HUES64 (cell line): ENCODE results near the gene ZNF142.

Experiments used
- H3K27ac ChIP-seq: 2 replicates; pipeline ENCODE4 v1.7.0; 2013; ENCODE audit warnings: low read depth, low read length, inconsistent platforms
- H3K27me3 ChIP-seq: 2 replicates; pipeline ENCODE4 v1.6.1; 2013; ENCODE audit warnings: mild to moderate bottlenecking, low read length; ENCODE audit not compliant: insufficient read depth
- H3K36me3 ChIP-seq: 2 replicates; pipeline ENCODE4 v1.6.1; 2013; ENCODE audit warnings: mild to moderate bottlenecking, low read length; ENCODE audit not compliant: insufficient read depth
- H3K4me1 ChIP-seq: 2 replicates; pipeline ENCODE4 v1.6.1; 2013; ENCODE audit warnings: mild to moderate bottlenecking, low read length, moderate library complexity; ENCODE audit not compliant: insufficient read depth
- H3K4me3 ChIP-seq: 2 replicates; pipeline ENCODE4 v1.5.1; 2013; ENCODE audit warnings: mild to moderate bottlenecking, low read length, moderate library complexity
- H3K9ac ChIP-seq: 2 replicates; pipeline ENCODE4 v1.6.1; 2013; ENCODE audit warnings: mild to moderate bottlenecking, low read depth, low read length
- H3K9me3 ChIP-seq: 2 replicates; pipeline ENCODE4 v1.6.1; 2013; ENCODE audit warnings: low read depth, low read length; ENCODE audit not compliant: insufficient read depth
- WGBS: fragments of 150-250, 120-280 bp; methylation state at CpG from one replicate; pipeline ENCODE4 v1.1.7; 2013; ENCODE audit warnings: missing lambda C conversion rate; 5-methylcytosine and 5-hydroxymethylcytosine counted together

The ZNF142 gene

DNA sequence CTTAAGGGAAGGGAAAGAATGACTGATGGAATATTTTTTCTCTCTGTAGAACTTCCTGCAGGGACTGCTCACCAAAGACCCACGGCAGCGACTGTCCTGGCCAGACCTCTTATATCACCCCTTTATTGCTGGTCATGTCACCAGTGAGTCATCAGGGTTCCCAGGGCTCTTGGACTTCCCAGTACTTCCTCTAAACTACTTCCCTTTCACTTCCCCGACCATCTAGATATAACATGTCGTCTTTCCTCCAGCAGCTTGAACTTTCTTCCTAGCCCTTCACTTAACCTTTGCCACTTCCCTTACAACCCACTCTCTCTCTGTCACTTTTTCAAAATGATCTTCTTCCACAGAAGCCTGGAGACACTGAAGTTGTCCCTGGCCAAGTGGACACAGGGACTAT lies 19.7 kb upstream of the ZNF142 start:
- no peak overlapping the region for H3K4me3 ChIP-seq
- peaks cover 66% of the 10 kb centered on the region for H3K36me3 ChIP-seq
- WGBS = 90% methylated on average over 4 of the region's 4 CpGs
- H3K4me1 ChIP-seq = no peaks in the 10 kb centered on the region
- no peak overlapping the region for H3K27ac ChIP-seq
- no peaks in the 10 kb centered on the region for H3K9me3 ChIP-seq
- no peak overlapping the region for H3K9ac ChIP-seq
- H3K27me3 ChIP-seq = no peaks in the 10 kb centered on the region

DNA sequence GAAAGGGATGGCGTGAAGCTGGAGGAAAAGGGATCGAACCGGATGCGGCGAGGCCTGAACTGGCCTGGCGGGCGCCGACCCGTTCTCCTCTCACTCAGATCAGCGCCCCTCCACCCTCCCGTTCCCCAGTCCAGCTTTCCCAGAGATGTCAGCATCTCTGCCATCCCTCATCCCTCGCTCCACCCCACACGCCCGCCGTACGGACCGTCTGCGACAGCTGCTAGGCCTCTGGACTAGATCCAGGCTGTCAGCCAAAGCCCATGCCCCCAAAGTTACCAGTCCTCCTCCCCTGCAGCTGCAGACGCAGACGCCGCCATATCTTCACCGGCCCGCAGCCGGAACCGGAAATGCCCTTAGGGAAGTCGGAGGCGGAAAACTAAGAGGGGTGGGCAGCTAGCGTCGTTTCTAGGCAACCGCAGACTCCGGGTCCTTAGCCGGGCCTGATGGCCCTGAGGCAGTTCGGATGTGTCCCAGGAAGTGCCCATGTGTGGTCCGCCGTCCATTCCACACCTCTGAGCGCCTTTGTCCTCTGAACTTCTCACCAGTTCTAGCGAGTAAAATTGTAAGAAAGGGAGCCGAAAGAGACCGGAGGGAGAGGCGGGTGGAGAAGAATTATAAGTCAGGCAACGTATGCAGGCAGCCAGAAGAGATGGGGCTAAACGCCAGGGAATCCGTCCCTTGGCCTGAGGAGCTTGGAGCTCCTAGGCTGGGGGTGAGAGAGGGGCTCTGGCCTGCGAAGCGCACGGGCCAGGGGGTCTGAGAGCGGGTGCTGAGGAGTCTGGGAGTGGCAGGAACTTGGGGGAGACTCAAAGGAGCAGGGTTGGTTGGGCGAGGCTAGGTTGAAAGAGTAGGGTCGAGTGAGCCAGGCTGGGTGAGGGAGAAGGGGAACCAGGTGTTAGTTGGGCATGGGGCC lies 12.5 kb upstream of the ZNF142 start, which contains the start of the genes RNF25 and STK36:
RNF25 (minus strand) TSS at position 349 of the 913 bp plus-strand sequence; CDS start at position 317, 32 bp downstream.
STK36 (plus strand) TSS at position 433 of the 913 bp plus-strand sequence. CDS start 744 bp downstream, outside the sequence.
- peaks cover 38% of the 10 kb centered on the region for H3K36me3 ChIP-seq
- H3K27ac ChIP-seq = peak within 1 kb of the TSS; percentile 76
- H3K27me3 ChIP-seq = no peaks in the 10 kb centered on the region
- H3K4me1 ChIP-seq = peaks cover 5% of the 10 kb centered on the region; the same call in 1 of the 2 replicates
- no peaks in the 10 kb centered on the region for H3K9me3 ChIP-seq
- H3K9ac ChIP-seq = peak within 1 kb of the TSS; percentile 90
- under 1% methylated on average over 49 of the region's 49 CpGs for WGBS
- peak within 1 kb of the TSS; percentile 87 for H3K4me3 ChIP-seq

DNA sequence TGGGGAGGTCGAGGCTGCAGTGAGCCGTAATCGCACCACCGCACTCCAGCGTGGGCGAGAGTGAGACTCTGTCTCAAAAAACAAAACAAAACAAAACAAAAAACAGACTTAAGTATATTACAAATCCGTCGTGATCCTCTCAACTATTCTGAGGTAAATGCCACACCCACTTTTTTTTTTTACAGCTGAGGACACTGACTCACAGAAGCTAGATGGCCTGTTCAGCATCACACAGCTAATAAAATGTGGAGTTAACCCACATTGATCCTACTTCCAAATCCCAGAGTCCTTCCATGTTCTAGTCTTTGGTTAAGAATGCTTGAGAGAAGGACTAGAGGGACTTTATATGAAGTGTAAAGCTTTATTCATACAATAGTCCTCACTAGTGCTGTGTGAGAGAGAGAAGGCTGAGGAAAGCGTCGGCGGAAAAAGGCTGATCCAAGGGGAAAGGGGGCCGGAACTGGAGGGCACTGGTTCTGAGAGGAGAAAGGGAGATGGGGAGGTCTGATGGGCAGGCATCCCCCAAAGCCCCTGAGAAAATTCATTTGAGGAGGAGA lies 11.8 kb upstream of the ZNF142 start:
- Histone ChIP-seq H3K36me3 (peaks cover 42% of the 10 kb centered on the region), H3K27me3 (no peaks in the 10 kb centered on the region), H3K27ac (no peak overlapping the region), H3K4me1 (peaks cover 5% of the 10 kb centered on the region; the same call in 1 of the 2 replicates), H3K9ac (peak overlapping the region; percentile 69), H3K4me3 (peak overlapping the region; percentile 87), H3K9me3 (no peaks in the 10 kb centered on the region)
- WGBS = 46% methylated on average over 12 of the region's 12 CpGs

DNA sequence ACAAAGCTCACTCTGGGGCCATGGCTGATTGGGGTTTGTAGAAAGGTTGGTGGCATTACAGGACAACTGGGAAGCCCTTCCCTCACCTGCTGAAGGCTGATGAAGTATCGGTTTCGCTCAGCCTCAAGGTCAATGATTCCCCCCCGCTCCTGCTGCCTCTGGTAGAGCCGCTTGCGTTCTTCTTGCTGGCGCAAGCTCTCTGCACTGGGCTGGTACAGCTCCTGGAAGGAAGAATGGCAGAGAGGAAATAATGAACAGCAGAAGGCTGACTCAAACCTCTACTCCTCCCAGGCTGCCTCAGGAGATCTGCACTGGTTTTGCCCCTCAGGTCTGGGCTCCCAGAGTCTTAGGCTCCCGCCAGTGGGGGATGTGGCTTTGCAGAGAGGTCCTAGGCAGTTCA lies 5.2 kb upstream of the ZNF142 start:
- H3K36me3 ChIP-seq = peaks cover 72% of the 10 kb centered on the region
- WGBS = 97% methylated on average over 7 of the region's 7 CpGs

DNA sequence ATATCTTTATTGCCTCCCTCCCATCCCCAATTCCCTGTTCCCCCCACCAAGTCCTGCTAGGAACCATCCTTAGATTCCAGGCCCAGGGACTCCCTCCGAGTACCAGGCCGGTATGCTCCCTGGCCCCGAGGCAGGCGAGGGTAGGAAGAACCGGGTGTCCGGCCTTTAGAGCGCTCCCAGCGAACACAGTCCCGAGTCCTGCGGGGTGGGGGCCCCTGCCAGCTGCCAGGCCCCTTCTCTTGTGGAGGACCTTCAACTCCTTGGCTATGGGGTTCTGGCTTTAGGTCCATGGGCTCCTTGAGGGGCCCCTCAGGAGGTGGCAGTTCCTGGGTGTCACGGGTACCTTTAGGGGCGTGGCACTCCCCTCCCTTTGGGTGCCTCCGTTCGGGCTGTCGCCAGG lies 4.5 kb upstream of the ZNF142 start:
- peaks cover 69% of the 10 kb centered on the region for H3K36me3 ChIP-seq

More for the DNA sequence above, 5.2 kb upstream of the ZNF142 start:
- Histone ChIP-seq H3K4me3 (no peak overlapping the region), H3K4me1 (no peaks in the 10 kb centered on the region), H3K27me3 (no peaks in the 10 kb centered on the region), H3K9me3 (no peaks in the 10 kb centered on the region), H3K9ac (no peak overlapping the region), H3K27ac (no peak overlapping the region)

DNA sequence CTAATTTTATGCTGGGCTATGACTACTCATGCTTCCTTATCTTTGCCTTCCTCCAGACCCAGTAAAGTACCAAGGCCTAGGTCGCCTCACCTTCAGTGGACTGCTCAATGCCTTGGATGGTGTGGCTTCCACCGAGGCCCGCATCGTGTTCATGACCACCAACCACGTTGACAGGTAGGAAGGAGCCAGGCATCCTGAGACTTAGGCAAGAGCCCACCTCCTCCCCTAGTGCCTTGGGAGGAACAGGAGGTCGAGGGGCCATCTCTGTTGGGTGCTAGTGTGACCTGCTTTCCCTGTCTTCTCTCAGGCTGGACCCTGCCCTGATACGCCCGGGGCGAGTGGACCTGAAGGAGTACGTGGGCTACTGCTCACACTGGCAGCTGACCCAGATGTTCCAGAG lies 3.4 kb upstream of the ZNF142 start:
- Histone ChIP-seq H3K9ac (no peak overlapping the region), H3K4me1 (no peaks in the 10 kb centered on the region), H3K9me3 (no peaks in the 10 kb centered on the region), H3K27me3 (no peaks in the 10 kb centered on the region), H3K27ac (no peak overlapping the region), H3K36me3 (peaks cover 61% of the 10 kb centered on the region), H3K4me3 (no peak overlapping the region)
- 95% methylated on average over 10 of the region's 10 CpGs for WGBS

More for the DNA sequence above, 4.5 kb upstream of the ZNF142 start:
- Histone ChIP-seq H3K27me3 (no peaks in the 10 kb centered on the region), H3K9me3 (no peaks in the 10 kb centered on the region), H3K27ac (no peak overlapping the region), H3K4me3 (no peak overlapping the region), H3K4me1 (no peaks in the 10 kb centered on the region), H3K9ac (no peak overlapping the region)
- WGBS = 95% methylated on average over 15 of the region's 15 CpGs

DNA sequence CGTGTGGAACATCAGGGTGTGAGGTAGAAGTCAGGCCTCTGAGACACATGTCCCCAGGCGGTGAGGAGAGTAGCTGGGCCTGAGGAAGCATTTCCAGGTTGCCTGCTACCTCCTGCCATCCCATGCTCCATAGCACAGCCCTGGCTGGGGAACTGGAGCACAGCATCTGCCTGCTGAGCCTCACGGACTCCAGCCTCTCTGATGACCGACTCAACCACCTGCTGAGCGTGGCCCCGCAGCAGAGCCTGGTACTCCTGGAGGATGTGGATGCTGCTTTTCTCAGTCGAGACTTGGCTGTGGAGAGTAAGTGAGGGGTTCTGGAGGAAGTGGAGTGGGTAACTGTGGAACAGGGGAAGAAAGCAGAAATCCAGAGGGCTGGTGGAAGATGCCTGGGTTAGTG lies 3.0 kb upstream of the ZNF142 start:
- no peak overlapping the region for H3K4me3 ChIP-seq
- no peaks in the 10 kb centered on the region for H3K4me1 ChIP-seq
- H3K27ac ChIP-seq = no peak overlapping the region
- no peak overlapping the region for H3K9ac ChIP-seq
- H3K9me3 ChIP-seq = no peaks in the 10 kb centered on the region
- H3K27me3 ChIP-seq = no peaks in the 10 kb centered on the region
- peaks cover 61% of the 10 kb centered on the region for H3K36me3 ChIP-seq
- WGBS = 94% methylated on average over 7 of the region's 7 CpGs

DNA sequence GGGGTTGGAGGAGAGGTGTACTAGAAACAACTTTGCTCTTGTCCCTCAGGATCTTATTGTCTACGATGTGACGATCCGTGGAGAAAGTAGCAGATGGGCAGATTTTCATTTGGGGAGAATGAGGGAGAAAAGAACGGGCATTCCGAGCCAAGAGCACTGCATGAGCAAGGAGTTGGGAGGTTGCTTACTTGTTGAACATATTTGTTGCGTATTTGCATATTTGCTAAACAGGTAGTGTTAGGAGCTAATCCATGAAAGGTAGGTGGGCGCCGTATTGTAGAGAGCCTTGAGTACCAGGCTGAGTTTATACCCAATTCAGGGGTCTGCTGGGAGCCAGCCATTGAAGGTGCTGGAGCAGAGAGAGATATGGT lies 550 bp upstream of the ZNF142 start:
- Histone ChIP-seq H3K9ac (peak overlapping the region; percentile 96), H3K27ac (peak overlapping the region; percentile 15; the same call in 1 of the 2 replicates), H3K9me3 (no peaks in the 10 kb centered on the region), H3K4me1 (no peaks in the 10 kb centered on the region), H3K36me3 (peaks cover 62% of the 10 kb centered on the region), H3K4me3 (peak overlapping the region; percentile 91), H3K27me3 (no peaks in the 10 kb centered on the region)
- WGBS = 26% methylated on average over 8 of the region's 8 CpGs

DNA sequence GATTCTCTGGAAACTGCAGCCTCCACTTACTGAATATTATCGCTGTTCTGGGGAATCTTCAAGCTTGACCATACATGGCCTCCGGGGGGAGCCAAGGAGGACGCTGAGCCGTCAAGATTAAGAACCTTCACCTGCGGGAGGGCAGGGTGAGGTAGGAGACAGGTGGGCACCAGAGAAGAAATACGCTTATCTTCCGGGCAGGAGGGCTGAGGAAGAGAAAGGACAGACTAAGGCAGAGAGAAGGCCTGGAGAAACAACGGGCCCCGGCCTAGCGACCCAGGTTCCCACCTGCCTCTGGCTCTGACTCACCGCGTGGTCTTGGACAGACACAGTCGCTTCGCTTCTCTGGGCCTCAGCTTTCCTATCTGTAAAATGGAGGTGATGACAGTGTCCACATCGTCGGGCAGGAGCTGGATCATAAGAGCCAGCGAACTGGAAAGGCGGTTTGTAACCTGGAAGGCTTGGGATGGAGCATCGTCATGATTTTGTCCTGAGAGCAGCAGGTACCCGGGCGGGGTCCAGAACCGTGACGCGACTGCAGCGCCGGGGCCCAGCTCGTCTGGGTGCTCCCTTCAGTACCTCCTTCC lies 659 bp downstream of the ZNF142 start:
- H3K4me1 ChIP-seq = no peaks in the 10 kb centered on the region
- H3K9ac ChIP-seq = peak overlapping the region; percentile 96
- no peaks in the 10 kb centered on the region for H3K27me3 ChIP-seq
- 2% methylated on average over 27 of the region's 27 CpGs for WGBS
- peak overlapping the region; percentile 91 for H3K4me3 ChIP-seq
- H3K36me3 ChIP-seq = peaks cover 62% of the 10 kb centered on the region
- H3K27ac ChIP-seq = peak overlapping the region; percentile 85
- H3K9me3 ChIP-seq = no peaks in the 10 kb centered on the region

DNA sequence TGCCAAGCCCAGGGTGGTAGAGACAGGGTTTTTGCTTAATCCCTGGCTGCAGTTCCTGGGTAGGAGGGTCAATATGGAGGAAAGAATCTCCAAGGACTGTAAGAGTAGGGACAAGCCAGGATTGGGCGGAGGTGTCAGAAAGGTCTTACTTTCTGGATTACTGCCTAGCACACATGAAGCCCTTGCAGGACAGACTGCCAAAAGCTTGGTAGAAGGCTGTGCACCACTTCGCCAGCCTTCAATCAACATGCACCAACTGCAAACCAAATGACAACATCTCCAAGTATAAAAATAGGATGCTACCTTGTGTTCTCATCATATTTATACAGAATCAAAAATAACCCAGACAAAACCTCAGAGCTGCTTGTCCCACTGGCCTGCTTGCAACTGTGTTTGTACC lies 3.7 kb downstream of the ZNF142 start:
- H3K4me1 ChIP-seq = no peaks in the 10 kb centered on the region
- peaks cover 71% of the 10 kb centered on the region for H3K36me3 ChIP-seq
- no peak overlapping the region for H3K9ac ChIP-seq
- H3K27ac ChIP-seq = no peak overlapping the region
- H3K4me3 ChIP-seq = no peak overlapping the region
- H3K9me3 ChIP-seq = no peaks in the 10 kb centered on the region
- no peaks in the 10 kb centered on the region for H3K27me3 ChIP-seq
- 97% methylated on average over 2 of the region's 2 CpGs for WGBS

DNA sequence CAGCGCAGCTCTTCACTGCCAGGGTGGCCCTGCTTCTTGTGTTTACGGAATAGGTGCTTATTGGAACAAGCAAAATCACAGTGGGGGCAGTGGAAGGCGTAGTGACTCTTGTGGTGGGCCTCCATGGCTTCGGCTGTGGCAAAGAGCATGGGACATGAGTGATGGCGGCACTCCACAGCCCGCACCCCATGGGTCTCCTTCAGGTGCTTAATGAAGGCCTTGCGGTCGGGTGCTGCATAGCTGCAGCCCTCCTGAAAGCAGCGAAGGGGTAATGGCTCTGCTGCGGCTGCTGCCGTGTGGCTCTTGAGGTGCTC lies 10.7 kb downstream of the ZNF142 start:
- Histone ChIP-seq H3K4me1 (no peaks in the 10 kb centered on the region), H3K9me3 (no peaks in the 10 kb centered on the region), H3K27me3 (no peaks in the 10 kb centered on the region), H3K36me3 (peaks cover 96% of the 10 kb centered on the region), H3K27ac (no peak overlapping the region), H3K9ac (no peak overlapping the region), H3K4me3 (no peak overlapping the region)
- WGBS = 94% methylated on average over 11 of the region's 11 CpGs
